ENCODE measurements around the gene VKORC1.

Gene VKORC1

DNA sequence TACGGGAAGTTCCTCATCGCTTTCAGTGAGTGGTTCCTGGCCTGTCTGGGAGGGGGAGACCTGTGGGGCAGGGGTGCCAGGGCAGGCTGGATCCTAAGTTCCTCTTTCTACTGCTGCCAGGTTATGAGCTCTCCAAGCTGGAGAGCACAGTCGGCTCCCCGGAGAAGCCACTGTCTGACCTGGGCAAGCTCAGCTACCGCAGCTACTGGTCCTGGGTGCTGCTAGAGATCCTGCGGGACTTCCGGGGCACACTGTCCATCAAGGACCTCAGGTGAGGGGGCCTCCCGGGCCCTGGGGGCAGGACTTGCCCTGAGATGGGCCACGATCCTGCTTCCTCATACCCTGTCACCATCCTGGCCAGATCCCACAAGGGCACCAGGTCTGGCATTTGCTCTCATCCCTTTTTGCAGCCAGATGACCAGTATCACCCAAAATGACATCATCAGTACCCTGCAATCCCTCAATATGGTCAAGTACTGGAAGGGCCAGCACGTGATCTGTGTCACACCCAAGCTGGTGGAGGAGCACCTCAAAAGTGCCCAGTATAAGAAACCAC, 35.8 kb upstream of the VKORC1 start:
- no peak for DNase-seq (ENCODE audit: low spot score)

- DNase-seq (ENCODE audit: low spot score): no peak
Observed at GRCh38 chr16:31129568-31130335, 35.2 kb upstream of the VKORC1 start.

DNA sequence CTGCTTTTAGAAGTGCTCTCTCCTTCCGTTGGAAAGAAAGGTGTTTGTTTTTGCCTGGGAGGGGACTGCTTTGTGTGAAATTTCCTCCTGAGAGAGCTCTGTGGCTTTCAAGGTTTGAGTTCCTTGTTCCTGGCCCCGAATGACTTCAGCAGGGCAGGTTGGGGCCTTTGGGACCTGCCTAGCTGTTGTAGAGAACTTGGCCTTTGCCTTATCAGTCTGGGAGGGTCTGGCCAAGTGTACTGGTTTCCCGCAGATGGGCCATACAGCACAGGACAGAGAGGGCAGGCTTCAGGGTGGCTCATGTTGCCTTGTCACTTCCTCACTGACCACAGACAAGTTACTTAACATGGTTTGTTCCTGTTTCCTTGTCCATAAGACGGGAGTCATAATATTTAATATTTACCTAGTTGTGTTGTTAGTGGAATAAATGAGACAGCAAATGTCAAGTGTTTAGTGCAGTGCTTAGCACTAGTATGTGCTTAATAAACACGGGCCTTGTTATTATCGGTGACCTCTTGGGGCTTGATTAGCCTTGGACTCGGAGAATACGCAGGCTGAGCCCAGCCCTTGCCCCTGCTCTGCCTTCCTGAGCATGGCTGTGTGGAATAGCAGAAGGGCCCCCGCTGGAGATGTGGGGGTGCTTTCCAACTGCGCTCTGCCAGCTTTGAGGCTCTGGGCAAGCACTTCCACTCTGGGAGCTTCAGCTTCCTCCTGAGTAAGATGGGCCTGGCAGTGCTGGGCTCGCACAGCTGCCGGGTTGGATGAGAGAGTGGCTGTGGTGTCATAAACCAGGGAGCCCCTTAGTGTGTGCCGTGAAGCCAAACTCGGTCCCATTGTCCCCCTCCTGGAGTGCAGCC, 34.3 kb upstream of the VKORC1 start:
- DNase-seq (ENCODE audit: low spot score): no peak

- no peak for DNase-seq (ENCODE audit: low spot score)
Observed at GRCh38 chr16:31127182-31127581, 32.6 kb upstream of the VKORC1 start.

- DNase-seq (ENCODE audit: low spot score): no peak
Observed at GRCh38 chr16:31125844-31126243, 31.2 kb upstream of the VKORC1 start.

DNA sequence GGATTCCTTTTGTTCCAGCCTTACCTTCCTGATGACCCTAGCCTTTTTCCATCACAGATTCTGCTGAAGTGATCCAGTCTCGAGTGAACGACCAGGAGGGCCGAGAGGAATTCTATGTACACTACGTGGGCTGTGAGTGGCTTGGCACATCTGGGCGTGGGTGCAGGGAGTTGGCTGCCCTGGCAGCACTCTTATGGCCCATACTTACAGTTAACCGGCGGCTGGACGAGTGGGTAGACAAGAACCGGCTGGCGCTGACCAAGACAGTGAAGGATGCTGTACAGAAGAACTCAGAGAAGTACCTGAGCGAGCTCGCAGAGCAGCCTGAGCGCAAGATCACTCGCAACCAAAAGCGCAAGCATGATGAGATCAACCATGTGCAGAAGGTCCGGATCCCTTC, 25.5 kb upstream of the VKORC1 start:
- DNase-seq (ENCODE audit: low spot score): no peak

GRCh38 chr16:31118223-31119155, 23.9 kb upstream of the VKORC1 start:
- no peak for DNase-seq (ENCODE audit: low spot score)

- DNase-seq (ENCODE audit: low spot score): peak; percentile 99
Observed at GRCh38 chr16:31117384-31118222, 23.0 kb upstream of the VKORC1 start, which contains the start of gene KAT8. TSS of gene KAT8 (plus strand) at chr16:31117664. CDS start at chr16:31117682, 18 bp downstream.

DNA sequence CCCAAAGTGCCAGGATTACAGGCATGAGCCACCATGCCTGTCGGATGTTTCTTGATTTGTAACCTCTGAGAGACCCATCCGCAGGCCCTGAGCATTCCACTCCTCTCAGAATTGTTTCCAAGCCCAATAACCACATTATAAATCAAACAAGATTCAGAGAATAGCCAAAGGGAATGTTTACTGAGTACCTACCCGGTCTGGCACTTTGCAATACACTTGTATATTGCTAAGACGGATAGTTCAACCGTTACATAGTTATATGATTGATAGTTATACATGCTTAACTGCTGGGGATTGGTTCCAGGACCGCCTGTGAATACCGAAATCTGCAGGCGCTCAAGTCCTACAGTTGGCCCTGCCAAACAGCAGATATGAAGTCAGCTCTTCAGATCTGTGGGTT, 19.9 kb upstream of the VKORC1 start:
- no peak for DNase-seq (ENCODE audit: low spot score)

DNA sequence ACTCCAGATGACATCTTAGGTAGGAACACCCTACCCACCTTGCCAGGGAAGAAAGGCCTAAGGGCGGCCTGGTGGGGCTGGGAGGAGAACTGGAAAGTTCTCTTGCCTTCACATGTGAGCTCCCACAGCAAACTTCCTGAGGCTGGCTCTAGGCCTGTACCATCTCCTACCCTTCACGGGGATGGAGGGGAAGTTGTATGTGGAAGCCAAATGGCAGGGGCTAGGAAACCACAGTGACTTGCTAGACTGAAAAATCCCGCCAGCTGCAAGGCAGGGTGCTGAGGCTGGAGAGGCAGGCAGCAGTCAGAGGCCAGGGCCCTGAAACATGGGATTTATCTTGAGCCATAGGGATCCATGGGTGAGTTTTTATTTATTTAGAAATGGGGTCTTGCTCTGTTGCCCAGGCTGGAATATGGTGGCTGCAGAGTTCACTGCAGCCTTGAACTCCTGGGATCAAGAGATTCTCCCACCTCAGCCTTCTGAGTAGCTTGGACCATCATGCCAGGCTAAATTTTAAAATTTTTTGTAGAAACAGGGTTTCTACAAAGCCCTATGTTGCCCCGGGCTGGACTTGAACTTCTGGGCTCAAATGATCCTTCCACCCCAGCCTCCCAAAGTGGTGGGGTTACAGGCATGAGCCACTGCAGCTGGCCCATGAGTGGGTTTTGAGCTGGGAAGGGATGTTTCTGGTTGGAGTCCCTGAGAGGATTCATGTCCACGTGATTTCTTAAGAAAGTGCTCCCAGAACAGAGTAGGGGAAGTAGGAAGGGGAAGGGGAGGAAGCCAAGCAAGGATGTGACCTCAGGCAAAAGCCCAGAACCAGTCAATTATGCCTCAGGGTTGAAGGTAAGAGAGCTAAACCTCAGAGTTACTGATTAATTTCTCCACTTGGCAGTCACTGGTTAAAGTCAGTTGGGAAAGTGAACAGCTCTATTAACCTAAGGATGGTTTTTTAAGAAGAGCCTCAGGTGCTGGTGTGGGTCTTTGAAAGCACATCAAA, 18.8 kb upstream of the VKORC1 start:
- DNase-seq (ENCODE audit: low spot score): no peak

DNA sequence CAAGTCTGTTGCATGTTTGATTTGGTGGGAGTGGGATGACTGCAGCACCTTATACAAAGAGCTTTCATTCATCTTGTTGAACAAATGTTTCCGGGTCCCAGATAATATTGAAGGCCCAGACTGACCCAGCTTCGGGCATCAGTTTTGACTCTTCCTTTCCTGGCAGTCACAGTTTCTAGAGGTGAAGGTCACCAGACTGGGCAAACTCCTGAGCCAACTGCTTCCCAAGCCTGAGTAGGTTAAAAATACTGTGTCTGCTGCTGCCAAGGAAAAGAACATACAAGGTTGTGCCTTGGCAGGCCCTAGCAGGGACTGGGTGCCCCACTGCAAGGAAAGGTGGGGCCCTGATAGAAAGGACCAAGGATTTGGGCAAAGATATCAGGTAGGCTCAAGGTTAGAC, 18.1 kb upstream of the VKORC1 start:
- DNase-seq (ENCODE audit: low spot score): no peak

DNA sequence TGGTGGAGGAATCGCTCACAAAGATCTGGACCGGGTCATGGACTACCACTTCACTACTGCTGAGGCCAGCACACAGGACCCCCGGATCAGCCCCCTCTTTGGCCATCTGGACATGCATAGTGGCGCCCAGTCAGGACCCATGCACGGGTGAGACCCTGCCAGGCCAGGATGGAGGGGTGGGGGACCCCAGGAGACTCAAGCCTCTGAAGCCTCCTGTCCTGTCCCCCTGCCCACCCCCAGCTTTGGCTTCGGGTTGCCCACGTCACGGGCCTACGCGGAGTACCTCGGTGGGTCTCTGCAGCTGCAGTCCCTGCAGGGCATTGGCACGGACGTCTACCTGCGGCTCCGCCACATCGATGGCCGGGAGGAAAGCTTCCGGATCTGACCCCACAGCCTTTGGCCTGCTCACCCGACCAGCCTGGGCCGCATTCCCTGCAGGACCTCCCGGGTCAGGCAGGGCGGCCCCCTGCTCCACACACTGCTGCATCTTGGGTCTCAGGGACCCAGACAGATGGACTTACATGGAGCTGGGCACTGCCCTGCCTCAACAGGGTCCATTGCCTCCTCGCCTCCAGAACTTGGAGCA, 17.4 kb upstream of the VKORC1 start:
- no peak for DNase-seq (ENCODE audit: low spot score)

GRCh38 chr16:31110106-31111034, 15.8 kb upstream of the VKORC1 start:
- no peak for DNase-seq (ENCODE audit: low spot score)

DNA sequence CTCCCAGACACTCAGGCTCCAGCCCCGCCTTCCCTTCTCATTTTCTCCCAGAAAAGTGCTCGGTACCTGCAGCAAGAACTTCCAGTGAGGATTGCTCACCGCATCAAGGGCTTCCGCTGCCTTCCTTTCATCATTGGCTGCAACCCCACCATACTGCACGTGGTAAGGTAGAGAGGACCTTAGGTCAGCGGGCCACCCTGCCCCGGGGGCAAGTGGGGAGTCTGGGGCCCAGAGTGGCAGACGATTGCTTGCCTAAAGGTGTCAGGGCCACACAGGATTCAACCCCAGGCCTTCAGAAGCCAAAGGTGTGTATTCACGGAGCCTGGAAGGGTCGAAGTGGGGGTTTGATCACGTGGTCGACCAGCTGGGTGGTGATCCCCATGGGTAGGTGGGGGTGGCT, 15.0 kb upstream of the VKORC1 start:
- no peak for DNase-seq (ENCODE audit: low spot score)

- DNase-seq (ENCODE audit: low spot score): no peak
Observed at GRCh38 chr16:31108794-31109558, 14.4 kb upstream of the VKORC1 start.

DNA sequence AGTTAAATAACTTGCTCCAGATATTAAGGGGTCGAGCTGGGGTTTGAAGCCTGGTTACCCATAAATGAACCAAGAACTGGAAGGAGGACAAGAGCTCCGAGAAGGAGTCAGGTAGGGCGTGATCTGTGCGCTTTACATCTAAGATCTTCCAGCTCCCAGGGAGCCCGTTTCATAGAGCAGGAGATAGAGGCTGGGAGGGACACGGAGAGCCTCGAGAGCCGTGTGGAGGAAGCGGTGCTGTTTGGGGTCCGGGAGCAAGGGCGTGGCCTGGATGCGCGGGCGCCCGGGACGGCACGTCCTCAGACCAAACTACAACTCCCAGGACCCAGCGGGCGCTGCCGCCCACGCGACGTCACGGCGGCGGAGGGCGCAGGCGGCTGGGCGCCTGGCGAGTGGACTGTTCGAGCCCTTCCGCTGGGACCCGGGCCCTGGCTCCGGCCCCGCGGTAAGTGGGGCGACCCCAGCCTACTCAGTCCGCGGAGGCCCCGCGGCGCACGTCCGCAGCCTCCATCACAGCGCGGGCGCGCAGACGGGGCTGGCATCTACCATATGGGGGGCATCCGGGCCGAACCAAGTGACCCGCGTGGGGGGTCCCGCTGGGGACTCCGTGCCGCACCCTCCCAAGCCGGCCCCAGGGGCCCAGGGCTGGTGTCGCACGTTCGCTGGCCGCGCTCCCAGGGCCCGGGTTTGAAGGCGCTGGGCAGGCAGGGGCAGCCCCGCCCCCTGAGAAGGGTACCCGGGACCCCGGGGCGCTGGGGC, 13.6 kb upstream of the VKORC1 start, which contains the start of gene BCKDK:
Gene BCKDK (plus strand): TSS at position 352 of the 759 bp plus-strand sequence. CDS start 838 bp downstream, outside the sequence.
- peak; percentile 80 for DNase-seq (ENCODE audit: low spot score)

Data from NAMALWA (cell line).